Activated CD8-positive, alpha-beta T cell treated with anti-CD3 and anti-CD28 coated beads for 36 hours (primary cell): ENCODE data around the gene LMNTD2. TPM values are rescaled to one million over a fixed set of nuclear protein-coding genes. Genes with fewer than 3 reads are reported as not detected.
"Not testable (repeated sequence)": the region's sequence is repeated elsewhere in the genome, so short reads cannot be mapped to it uniquely, and the experiment has no call there.

ENCODE experiments used
- ATAC-seq: fragments of 200-7000 bp; cut with Tn5 transposase; one replicate; pipeline ENCODE4 v1.10.0; 2021; ENCODE audit warnings: mild to moderate bottlenecking, moderate library complexity
- CTCF ChIA-PET: fragments of 350-600 bp; sonication (Branson Sonifier 250); formaldehyde crosslinking; loops from one replicate; lab custom pipeline; 2021; ENCODE audit warnings: antibody characterized with exemption; lab: Charles Lee
- POLR2A ChIA-PET: fragments of 350-600 bp; sonication (Branson Sonifier 250); formaldehyde crosslinking; loops from one replicate; lab custom pipeline; 2021; ENCODE audit warnings: antibody characterized with exemption; lab: Charles Lee
- DNase-seq: peaks from one replicate; pipeline ENCODE4 v3.0.0-alpha.2; 2020
- H3K27ac Mint-ChIP-seq: one replicate; pipeline ENCODE4 v1.8.0; 2021; ENCODE audit warnings: mild to moderate bottlenecking, mixed read lengths
- H3K27me3 Mint-ChIP-seq: one replicate; pipeline ENCODE4 v1.8.0; 2021; ENCODE audit warnings: mixed read lengths
- H3K36me3 Mint-ChIP-seq: one replicate; pipeline ENCODE4 v1.8.0; 2021; ENCODE audit warnings: low read depth, mixed read lengths
- H3K4me1 Mint-ChIP-seq: one replicate; pipeline ENCODE4 v1.8.0; 2021; ENCODE audit warnings: low read depth, mixed read lengths
- H3K4me3 Mint-ChIP-seq: one replicate; pipeline ENCODE4 v1.8.0; 2021; ENCODE audit warnings: mild to moderate bottlenecking, moderate library complexity, mixed read lengths
- H3K9me3 Mint-ChIP-seq: one replicate; pipeline ENCODE4 v1.8.0; 2021; ENCODE audit warnings: mixed read lengths
- intact Hi-C: fragments of 100-400 bp; cut with micrococcal nuclease; formaldehyde crosslinking; loops from one replicate; pipeline ENCODE4 v1.10.0; 2022
- total RNA-seq, 2 experiments: library from RNA; stranded (reverse); gene quantifications; one replicate each; pipeline ENCODE4 v1.2.3, GENCODE V29; 2021
- TF ChIP-seq, protein P1 (sequence below): fragments of 200-600 bp; IDR thresholded peaks from one replicate; pipeline ENCODE4 v1.8.0; 2022; ENCODE audit warnings: antibody characterized with exemption, mild to moderate bottlenecking

LMNTD2 gene
- total RNA-seq, 2 experiments from 2014 or later = 0.88 to 1.3 TPM

DNA sequence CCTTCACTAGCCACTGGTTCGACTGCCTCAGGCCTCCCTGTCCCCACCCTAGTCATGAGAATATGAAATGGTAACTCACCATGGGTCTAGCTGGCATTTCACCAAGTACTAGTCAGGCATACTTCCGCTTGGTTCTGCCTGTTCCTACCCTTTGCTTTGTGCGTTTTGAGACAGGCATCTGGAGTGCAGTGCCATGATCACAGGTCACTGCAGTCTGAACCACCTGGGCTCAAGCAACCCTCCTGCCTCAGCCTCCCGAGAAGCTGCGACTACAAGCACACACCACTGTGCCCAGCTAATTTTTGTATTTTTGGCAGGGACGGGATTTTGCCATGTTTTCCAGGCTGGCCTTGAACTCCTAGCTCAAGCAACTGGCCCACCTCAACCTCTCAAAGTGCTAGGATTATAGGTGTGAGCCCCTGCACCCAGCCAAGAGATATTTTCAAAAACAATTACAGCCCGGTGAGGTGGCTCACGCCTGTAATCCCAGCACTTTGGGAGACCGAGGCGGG is 39.3 kb downstream of the LMNTD2 start:
- DNase-seq = no peak
- Mint-ChIP-seq H3K4me1 (peaks cover 3% of the 10 kb centered on the region), H3K36me3 (peaks cover 2% of the 10 kb centered on the region), H3K27me3 (no peaks in the 10 kb centered on the region), H3K9me3 (peaks cover 7% of the 10 kb centered on the region), H3K4me3 (no peak overlapping the region), H3K27ac (no peak overlapping the region)
- intact Hi-C loops = no loop called here
- CTCF ChIA-PET = interaction anchor here (1.2 to 3.6 kb wide), 4 partner anchors 11 to 201 kb away, joined by 3 to 51 read pairs (median 4); partner anchors contain the start of gene RNH1
- no peak for ATAC-seq
- POLR2A ChIA-PET = no interaction called here
- TF ChIP-seq, protein P1, sequence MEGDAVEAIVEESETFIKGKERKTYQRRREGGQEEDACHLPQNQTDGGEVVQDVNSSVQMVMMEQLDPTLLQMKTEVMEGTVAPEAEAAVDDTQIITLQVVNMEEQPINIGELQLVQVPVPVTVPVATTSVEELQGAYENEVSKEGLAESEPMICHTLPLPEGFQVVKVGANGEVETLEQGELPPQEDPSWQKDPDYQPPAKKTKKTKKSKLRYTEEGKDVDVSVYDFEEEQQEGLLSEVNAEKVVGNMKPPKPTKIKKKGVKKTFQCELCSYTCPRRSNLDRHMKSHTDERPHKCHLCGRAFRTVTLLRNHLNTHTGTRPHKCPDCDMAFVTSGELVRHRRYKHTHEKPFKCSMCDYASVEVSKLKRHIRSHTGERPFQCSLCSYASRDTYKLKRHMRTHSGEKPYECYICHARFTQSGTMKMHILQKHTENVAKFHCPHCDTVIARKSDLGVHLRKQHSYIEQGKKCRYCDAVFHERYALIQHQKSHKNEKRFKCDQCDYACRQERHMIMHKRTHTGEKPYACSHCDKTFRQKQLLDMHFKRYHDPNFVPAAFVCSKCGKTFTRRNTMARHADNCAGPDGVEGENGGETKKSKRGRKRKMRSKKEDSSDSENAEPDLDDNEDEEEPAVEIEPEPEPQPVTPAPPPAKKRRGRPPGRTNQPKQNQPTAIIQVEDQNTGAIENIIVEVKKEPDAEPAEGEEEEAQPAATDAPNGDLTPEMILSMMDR = no peak

DNA sequence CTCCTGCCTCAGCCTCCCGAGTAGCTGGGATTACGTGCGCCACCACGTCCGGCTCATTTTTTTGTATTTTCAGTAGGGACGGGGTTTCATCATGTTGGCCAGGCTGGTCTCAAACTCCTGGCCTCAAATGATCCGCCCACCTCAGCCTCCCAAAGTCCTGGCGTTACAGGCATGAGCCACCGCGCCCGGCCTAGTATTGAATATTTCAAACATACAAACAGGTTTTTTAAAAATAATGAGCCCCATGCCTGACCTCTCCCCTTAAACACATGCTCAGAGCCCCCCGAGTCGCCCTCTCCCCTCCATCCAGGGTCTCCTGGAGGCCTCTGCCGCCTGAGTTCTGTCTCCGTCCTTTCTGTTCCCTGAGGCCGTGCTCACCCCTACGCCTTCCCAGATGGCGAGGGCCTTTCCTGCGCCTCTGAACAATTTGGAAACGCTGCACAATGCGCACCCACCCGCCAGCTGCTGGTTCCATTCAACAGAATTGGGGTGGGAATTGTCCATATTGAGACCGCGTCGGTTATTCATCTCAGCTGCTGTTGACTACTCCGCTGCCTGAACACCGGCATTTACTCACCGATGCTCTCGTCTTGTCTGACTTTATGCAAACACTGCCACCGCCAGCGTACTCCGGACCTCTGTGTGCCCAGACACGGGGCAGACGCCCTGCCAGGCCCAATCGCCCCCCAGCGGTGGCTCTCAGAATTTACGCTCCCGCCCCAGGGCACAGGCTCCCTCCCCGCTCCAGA is 39.9 kb downstream of the LMNTD2 start:
- H3K27me3 Mint-ChIP-seq = no peaks in the 10 kb centered on the region
- peaks cover 3% of the 10 kb centered on the region for H3K4me1 Mint-ChIP-seq
- ATAC-seq (no peak), DNase-seq (peak; percentile 50)
- H3K27ac Mint-ChIP-seq = no peak overlapping the region
- POLR2A ChIA-PET = interaction anchor here (0.6 kb wide), 1 partner anchor 258 kb away, joined by 3 read pairs; no protein-coding TSS in a partner anchor
- TF ChIP-seq, protein P1 = no peak
- intact Hi-C loops = no loop called here
- H3K9me3 Mint-ChIP-seq = peaks cover 7% of the 10 kb centered on the region
- no peak overlapping the region for H3K4me3 Mint-ChIP-seq
- CTCF ChIA-PET = interaction anchor here (1.2 to 3.6 kb wide), 4 partner anchors 12 to 202 kb away, joined by 3 to 51 read pairs (median 4); partner anchors contain the start of gene RNH1
- peaks cover 4% of the 10 kb centered on the region for H3K36me3 Mint-ChIP-seq

DNA sequence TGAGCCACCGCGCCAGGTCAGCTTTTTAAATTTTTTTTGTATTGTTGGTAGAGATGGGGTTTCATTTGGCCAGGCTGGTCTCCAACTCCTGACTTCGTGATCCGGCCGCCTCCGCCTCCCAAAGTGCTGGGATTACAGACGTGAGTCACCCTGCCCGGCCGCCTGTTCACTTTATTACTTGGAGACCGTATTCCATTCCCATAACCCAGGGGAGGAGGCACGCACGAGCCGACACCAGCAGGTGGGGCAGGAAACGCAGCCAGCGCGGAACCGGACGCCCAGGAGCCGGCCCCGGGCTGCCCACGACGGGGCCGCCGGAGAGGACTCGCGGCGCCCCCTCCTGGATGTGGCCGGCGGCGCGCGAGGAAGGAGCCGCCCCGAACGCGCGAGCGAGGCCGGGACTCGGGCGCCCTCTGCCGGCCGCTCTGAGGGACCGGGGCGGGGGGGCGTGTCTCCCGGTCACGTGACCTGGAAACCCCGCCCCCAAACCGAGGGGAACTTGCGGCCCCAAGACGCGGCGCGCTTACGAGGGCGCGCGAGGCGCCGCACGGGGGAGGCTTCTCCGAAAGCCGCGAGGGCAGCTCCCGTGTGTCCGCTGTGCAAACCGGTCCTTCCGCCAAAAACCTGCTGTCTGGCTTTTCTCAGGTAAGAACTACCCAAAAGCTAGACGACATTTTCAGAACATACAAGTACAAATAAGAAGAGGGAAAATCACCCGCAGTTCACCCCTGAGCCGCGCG is 41.9 kb downstream of the LMNTD2 start:
- Mint-ChIP-seq H3K9me3 (peaks cover 7% of the 10 kb centered on the region), H3K27ac (peak overlapping the region; percentile 68), H3K4me3 (peak overlapping the region; percentile 74), H3K36me3 (peaks cover 12% of the 10 kb centered on the region), H3K27me3 (no peaks in the 10 kb centered on the region), H3K4me1 (peaks cover 3% of the 10 kb centered on the region)
- ATAC-seq (peak; percentile 97), DNase-seq (peak; percentile 86)
- POLR2A ChIA-PET = interaction anchor here (0.6 to 2.0 kb wide), 8 partner anchors 12 to 311 kb away, joined by 3 to 8 read pairs (median 4); partner anchors contain the start of genes HRAS, LRRC56 and RNH1
- TF ChIP-seq, protein P1 = peak; percentile 100
- CTCF ChIA-PET = interaction anchor here (0.5 to 3.6 kb wide), 33 partner anchors 9 to 302 kb away, joined by 3 to 51 read pairs (median 3); partner anchors contain the start of genes HRAS, LRRC56, PTDSS2 and RNH1
- intact Hi-C loops = no loop called here

DNA sequence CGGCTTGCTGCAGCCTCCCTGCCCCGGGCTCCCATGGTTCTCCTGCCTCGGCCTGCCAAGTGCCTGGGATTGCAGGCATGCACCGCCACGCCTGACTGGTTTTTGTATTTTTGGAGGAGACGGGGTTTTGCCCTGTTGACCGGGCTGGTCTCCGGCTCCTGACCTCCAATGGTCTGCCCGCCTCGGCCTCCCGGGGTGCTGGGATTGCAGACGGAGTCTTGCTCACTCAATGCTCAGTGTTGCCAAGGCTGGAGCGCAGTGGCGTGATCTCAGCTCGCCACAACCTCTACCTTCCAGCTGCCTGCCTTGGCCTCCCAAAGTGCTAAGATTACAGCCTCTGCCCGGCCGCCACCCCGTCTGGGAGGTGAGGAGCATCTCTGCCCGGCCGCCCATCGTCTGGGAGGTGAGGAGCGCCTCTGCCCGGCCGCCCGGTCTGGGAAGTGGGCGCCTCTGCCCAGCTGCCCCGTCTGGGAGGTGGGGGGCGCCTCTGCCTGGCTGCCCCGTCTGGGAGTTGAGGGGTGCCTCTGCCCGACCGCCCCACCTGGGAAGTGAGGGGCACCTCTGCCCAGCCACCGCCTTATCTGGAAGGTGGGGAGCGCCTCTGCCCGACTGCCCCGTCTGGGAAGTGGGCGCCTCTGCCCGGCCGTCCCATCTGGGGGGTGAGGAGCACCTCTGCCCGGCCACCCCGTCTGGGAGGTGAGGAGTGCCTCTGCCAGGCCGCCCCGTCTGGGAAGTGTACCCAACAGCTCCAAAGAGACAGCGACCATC is 43.4 kb downstream of the LMNTD2 start:
- H3K9me3 Mint-ChIP-seq, H3K27ac Mint-ChIP-seq, H3K4me3 Mint-ChIP-seq, CTCF ChIA-PET, DNase-seq, H3K4me1 Mint-ChIP-seq, ATAC-seq, intact Hi-C loops, H3K27me3 Mint-ChIP-seq: not testable (repeated sequence)
- POLR2A ChIA-PET = interaction anchor here (2.0 kb wide), 1 partner anchor 10 kb away, joined by 8 read pairs; the partner anchor contains the start of gene RNH1
- H3K36me3 Mint-ChIP-seq = peaks cover 19% of the 10 kb centered on the region

DNA sequence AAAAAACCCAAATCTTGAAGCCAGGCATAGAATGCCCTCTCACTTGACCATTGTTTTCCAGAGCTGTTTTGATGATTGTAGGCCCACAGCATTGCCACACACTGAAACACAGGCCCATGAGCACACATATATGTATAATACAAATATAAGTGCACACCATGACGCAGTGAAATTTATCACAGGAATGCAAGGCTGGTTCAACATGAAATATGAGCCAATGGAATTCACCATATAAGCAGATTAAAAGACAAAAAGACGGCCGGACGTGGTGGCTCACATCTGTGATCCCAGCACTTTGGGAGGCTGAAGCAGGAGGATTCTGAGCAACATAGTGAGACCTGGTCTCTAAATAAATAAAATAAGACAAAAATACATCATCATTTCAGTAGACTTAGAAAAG is 44.1 kb downstream of the LMNTD2 start:
- no peak overlapping the region for H3K4me3 Mint-ChIP-seq
- intact Hi-C loops = no loop called here
- H3K27me3 Mint-ChIP-seq = no peaks in the 10 kb centered on the region
- CTCF ChIA-PET = no interaction called here
- H3K36me3 Mint-ChIP-seq = peaks cover 19% of the 10 kb centered on the region
- no peak overlapping the region for H3K27ac Mint-ChIP-seq
- TF ChIP-seq, protein P1 = no peak
- DNase-seq (no peak), ATAC-seq (no peak)
- peaks cover 7% of the 10 kb centered on the region for H3K9me3 Mint-ChIP-seq
- POLR2A ChIA-PET = interaction anchor here (1.1 to 2.1 kb wide), 2 partner anchors 10 to 110 kb away, joined by 4 to 6 read pairs; partner anchors contain the start of gene RNH1
- H3K4me1 Mint-ChIP-seq = peaks cover 3% of the 10 kb centered on the region
